MCF 10A (cell line): Measurements from ENCODE around the gene NXPH4. TPM values are rescaled to one million over a fixed set of nuclear protein-coding genes. Genes with fewer than 3 reads are reported as not detected.
A peak's percentile ranks its signal among the peaks of the same experiment; 100 is the strongest.

Experiments used
- BruUV-seq: library from RNA; stranded (reverse); fragments of 400-500 nt; replicated peaks from 2 replicates; lab custom pipeline; 2021; lab: Mats Ljungman, UMichigan
- CTCF ChIA-PET: fragments of 300-600 bp; sonication (Branson Sonifier 250); formaldehyde crosslinking; extraction: SDS; loops from one replicate; lab custom pipeline; 2021; ENCODE audit warnings: antibody characterized with exemption, inconsistent platforms; lab: Yijun Ruan, JAX
- POLR2A ChIA-PET: fragments of 300-600, 350-650 bp; sonication (Branson Sonifier 250); formaldehyde crosslinking; extraction: SDS; loops from one replicate; lab custom pipeline; 2020; ENCODE audit warnings: antibody characterized with exemption, inconsistent platforms; lab: Yijun Ruan, JAX
- DNase-seq: peaks from one replicate; pipeline ENCODE4 v3.0.0-alpha.2; 2018; ENCODE audit not compliant: unreplicated experiment
- H3K27ac Mint-ChIP-seq: one replicate; pipeline ENCODE4 v1.8.0; 2022; ENCODE audit warnings: mild to moderate bottlenecking, low read depth, mixed read lengths; ENCODE audit not compliant: unreplicated experiment
- H3K27me3 Mint-ChIP-seq: one replicate; pipeline ENCODE4 v1.8.0; 2022; ENCODE audit warnings: mixed read lengths; ENCODE audit not compliant: insufficient read depth, unreplicated experiment
- H3K36me3 Mint-ChIP-seq: one replicate; pipeline ENCODE4 v1.8.0; 2022; ENCODE audit warnings: mild to moderate bottlenecking, moderate library complexity, mixed read lengths; ENCODE audit not compliant: insufficient read depth, unreplicated experiment
- H3K4me1 Mint-ChIP-seq: one replicate; pipeline ENCODE4 v1.8.0; 2022; ENCODE audit warnings: mixed read lengths; ENCODE audit not compliant: insufficient read depth, unreplicated experiment
- H3K4me3 Mint-ChIP-seq: one replicate; pipeline ENCODE4 v1.8.0; 2022; ENCODE audit warnings: mild to moderate bottlenecking, moderate library complexity, mixed read lengths; ENCODE audit not compliant: unreplicated experiment
- H3K9me3 Mint-ChIP-seq: one replicate; pipeline ENCODE4 v1.8.0; 2022; ENCODE audit warnings: mixed read lengths; ENCODE audit not compliant: unreplicated experiment
- intact Hi-C: fragments of 100-400 bp; cut with micrococcal nuclease; formaldehyde crosslinking; loops from 2 replicates; pipeline ENCODE4 v1.14.1; 2022
- total RNA-seq: library from RNA; stranded (reverse); gene quantifications from 2 replicates; pipeline ENCODE4 v1.2.3, GENCODE V29; 2022
- TF ChIP-seq, protein P1 (sequence below): fragments of 200-600 bp; IDR thresholded peaks from one replicate; pipeline ENCODE4 v1.8.0; 2022; ENCODE audit warnings: antibody characterized with exemption, mild to moderate bottlenecking; ENCODE audit not compliant: unreplicated experiment

NXPH4 gene
- total RNA-seq, 1 experiment from 2014 or later, result 2.2 TPM

DNA sequence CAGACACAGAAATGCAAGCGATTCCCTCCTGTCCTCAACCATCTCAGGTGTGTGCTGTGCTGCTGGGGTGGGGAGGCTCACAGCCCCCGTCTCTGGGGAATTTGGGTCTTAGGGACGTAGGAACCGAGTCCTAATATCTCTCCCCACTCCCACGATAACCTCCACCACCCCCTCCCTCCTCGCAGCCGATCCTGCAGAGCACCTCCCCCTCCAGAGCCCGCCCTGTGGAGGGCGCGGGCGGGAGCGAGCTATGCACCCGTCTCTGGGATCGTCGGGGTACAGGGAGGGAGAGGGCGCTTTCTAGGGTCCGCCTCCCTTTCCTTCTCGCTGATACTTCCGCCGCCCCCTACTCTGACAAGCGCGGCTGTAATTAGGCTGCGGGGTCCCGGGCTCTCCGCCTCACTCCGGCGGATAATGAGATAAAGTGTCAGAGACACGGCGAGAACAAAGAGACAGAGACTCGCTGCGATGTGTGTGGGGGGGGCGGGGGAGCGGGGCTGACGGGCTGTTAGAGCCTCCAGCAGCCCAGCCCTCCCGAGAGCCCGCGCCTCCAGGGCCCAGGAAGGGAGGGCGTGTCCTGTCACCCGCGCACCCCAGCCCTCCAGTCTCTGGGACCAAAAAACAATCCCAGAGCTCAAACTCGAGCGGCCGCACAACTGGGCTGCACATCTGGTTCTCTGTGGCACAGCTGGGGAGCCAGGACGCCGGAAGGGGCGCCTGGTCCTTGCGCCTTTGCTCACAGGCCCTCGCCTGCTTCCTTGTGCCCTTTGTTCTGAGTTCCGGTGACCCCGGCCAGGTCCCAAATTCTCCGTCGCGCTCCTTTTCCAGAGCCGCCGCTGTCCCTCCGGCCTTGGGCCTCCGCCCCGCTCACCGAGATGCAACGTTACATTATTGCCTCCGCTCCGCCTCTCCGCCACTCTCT, 21.6 kb downstream of the NXPH4 start:
- no peak for DNase-seq
- ChIA-PET CTCF (interaction anchor here (0.9 to 9.8 kb wide), 5 partner anchors 9 to 215 kb away, joined by 3 to 188 read pairs (median 4); partner anchors contain the start of gene SHMT2), POLR2A (interaction anchor here (0.5 to 2.9 kb wide), 6 partner anchors 9 to 224 kb away, joined by 3 to 37 read pairs (median 6); partner anchors contain the start of genes SHMT2 and STAT6)
- TF ChIP-seq, protein P1, sequence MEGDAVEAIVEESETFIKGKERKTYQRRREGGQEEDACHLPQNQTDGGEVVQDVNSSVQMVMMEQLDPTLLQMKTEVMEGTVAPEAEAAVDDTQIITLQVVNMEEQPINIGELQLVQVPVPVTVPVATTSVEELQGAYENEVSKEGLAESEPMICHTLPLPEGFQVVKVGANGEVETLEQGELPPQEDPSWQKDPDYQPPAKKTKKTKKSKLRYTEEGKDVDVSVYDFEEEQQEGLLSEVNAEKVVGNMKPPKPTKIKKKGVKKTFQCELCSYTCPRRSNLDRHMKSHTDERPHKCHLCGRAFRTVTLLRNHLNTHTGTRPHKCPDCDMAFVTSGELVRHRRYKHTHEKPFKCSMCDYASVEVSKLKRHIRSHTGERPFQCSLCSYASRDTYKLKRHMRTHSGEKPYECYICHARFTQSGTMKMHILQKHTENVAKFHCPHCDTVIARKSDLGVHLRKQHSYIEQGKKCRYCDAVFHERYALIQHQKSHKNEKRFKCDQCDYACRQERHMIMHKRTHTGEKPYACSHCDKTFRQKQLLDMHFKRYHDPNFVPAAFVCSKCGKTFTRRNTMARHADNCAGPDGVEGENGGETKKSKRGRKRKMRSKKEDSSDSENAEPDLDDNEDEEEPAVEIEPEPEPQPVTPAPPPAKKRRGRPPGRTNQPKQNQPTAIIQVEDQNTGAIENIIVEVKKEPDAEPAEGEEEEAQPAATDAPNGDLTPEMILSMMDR, result no peak
- Mint-ChIP-seq H3K9me3 (no peaks in the 10 kb centered on the region), H3K36me3 (peaks cover 22% of the 10 kb centered on the region), H3K27ac (no peak overlapping the region), H3K4me3 (peak overlapping the region; percentile 68), H3K4me1 (peaks cover 43% of the 10 kb centered on the region), H3K27me3 (no peaks in the 10 kb centered on the region)
- intact Hi-C loops, result no loop called here
- no TSS peak for BruUV-seq

DNA sequence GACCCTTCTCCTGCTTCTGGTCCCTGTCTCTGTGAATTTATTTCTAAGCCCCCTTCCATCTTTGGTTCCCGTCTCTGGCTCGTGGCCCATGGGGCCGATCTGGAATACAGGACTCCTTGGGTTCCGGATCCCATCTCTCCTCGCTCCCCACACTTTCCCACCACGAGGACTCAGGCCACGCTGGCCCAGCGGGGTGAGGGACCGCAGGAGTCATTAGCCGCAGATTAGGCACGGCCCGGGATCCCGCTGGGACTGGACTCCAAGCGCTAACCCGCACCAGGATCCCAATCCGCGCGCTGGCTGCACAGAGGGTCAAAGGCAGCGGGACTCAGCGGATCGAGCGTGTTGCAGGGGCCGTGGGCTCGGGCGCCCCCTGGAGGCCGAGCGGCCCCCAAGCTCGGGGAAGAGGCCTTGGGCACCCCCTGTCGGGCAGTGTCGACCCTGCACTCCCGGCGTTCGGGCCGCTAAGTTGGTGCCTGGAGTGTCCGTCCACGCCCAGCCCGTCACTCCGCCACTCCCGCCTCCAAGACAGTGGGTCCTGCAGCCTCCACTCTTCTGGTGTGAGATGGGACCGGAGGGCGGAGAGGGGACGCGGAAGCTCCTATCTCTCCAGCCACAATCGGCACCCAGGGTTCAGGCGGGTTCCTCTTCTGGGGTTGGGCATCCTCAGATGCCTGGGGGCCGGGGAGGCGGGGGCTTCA, 22.4 kb downstream of the NXPH4 start:
- no TSS peak for BruUV-seq
- peaks cover 46% of the 10 kb centered on the region for H3K4me1 Mint-ChIP-seq
- DNase-seq, result peak; percentile 84
- ChIA-PET POLR2A (interaction anchor here (0.7 to 2.9 kb wide), 4 partner anchors 9 to 127 kb away, joined by 4 to 37 read pairs (median 9); partner anchors contain the start of genes SHMT2 and STAT6), CTCF (interaction anchor here (0.5 to 9.8 kb wide), 15 partner anchors 10 to 507 kb away, joined by 3 to 188 read pairs (median 4); partner anchors contain the start of gene SHMT2)
- intact Hi-C loops, result loop anchor here (1.0 kb wide), 1 partner anchor 26 kb away; no protein-coding TSS in a partner anchor
- no peaks in the 10 kb centered on the region for H3K27me3 Mint-ChIP-seq
- TF ChIP-seq, protein P1, result peak; percentile 100
- no peaks in the 10 kb centered on the region for H3K9me3 Mint-ChIP-seq
- peak overlapping the region; percentile 4 for H3K27ac Mint-ChIP-seq
- peak overlapping the region; percentile 68 for H3K4me3 Mint-ChIP-seq
- peaks cover 14% of the 10 kb centered on the region for H3K36me3 Mint-ChIP-seq

DNA sequence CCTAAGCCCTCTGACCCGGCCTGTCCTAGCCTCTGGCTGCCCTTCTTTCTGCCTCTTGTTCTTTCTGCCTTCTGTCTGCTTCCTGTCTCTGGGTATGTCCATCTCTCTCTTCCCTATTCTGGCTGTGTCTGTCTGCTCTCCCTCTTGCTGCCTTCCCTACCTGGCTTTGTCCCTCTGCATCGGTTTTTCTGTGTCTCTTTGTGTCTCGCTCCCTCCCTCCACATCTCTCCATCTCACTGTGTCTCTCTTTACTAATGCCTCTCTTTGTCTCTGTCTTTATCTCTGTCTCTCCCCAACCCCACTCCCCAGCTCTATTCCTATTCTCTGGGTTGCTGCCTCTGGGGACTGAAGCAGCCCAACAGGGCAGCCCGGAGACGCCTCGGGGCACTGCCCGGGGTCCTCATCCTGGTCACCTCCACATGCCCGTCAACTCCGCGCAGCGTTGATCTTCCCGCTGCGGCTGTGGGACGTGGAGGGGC, 23.0 kb downstream of the NXPH4 start:
- peak overlapping the region; percentile 4 for H3K27ac Mint-ChIP-seq
- BruUV-seq, result no TSS peak
- H3K27me3 Mint-ChIP-seq, result no peaks in the 10 kb centered on the region
- intact Hi-C loops, result loop anchor here (1.0 kb wide), 1 partner anchor 26 kb away; no protein-coding TSS in a partner anchor
- peaks cover 51% of the 10 kb centered on the region for H3K4me1 Mint-ChIP-seq
- peak overlapping the region; percentile 68 for H3K4me3 Mint-ChIP-seq
- peaks cover 8% of the 10 kb centered on the region for H3K36me3 Mint-ChIP-seq
- TF ChIP-seq, protein P1, result no peak
- CTCF ChIA-PET, result interaction anchor here (0.5 to 9.8 kb wide), 19 partner anchors 10 to 507 kb away, joined by 3 to 188 read pairs (median 4); partner anchors contain the start of genes INHBE and SHMT2
- DNase-seq, result no peak
- no peaks in the 10 kb centered on the region for H3K9me3 Mint-ChIP-seq
- POLR2A ChIA-PET, result interaction anchor here (0.7 to 2.9 kb wide), 6 partner anchors 10 to 161 kb away, joined by 3 to 37 read pairs (median 7); partner anchors contain the start of genes NEMP1, SHMT2 and STAT6
